NT2/D1 (cell line): Measurements from ENCODE around the gene CHGA.

Source experiments
- DNase-seq: peaks from one replicate; pipeline ENCODE4 v3.0.0-alpha.2; 2011; ENCODE audit warnings: low read depth, low spot score
- H3K27me3 ChIP-seq: 2 replicates; pipeline ENCODE4 v1.6.0; 2011; ENCODE audit warnings: mild to moderate bottlenecking; ENCODE audit not compliant: insufficient read length, insufficient read depth
- H3K36me3 ChIP-seq: 2 replicates; pipeline ENCODE4 v1.6.1; 2011; ENCODE audit warnings: mild to moderate bottlenecking, low read length, mixed read lengths; ENCODE audit not compliant: insufficient read depth, insufficient read length
- H3K4me1 ChIP-seq: 2 replicates; pipeline ENCODE4 v1.5.1; 2011; ENCODE audit not compliant: insufficient read depth, insufficient read length
- H3K4me3 ChIP-seq: 2 replicates; pipeline ENCODE4 v1.5.1; 2011; ENCODE audit warnings: low read depth; ENCODE audit not compliant: insufficient read length
- H3K9ac ChIP-seq: 2 replicates; pipeline ENCODE4 v1.6.0; 2011; ENCODE audit warnings: low read depth; ENCODE audit not compliant: insufficient read length
- H3K9me3 ChIP-seq: 2 replicates; pipeline ENCODE4 v1.5.1; 2011; ENCODE audit warnings: mild to moderate bottlenecking, low read length; ENCODE audit not compliant: insufficient read depth
- SUZ12 ChIP-seq: IDR thresholded peaks from 2 replicates; pipeline ENCODE4 v1.6.1; 2011; ENCODE audit not compliant: insufficient read length, insufficient read depth; ENCODE audit errors: extremely low read depth
- YY1 ChIP-seq: IDR thresholded peaks from 2 replicates; pipeline ENCODE4 v1.6.1; 2011; ENCODE audit not compliant: insufficient read length, insufficient read depth
- ZNF274 ChIP-seq: IDR thresholded peaks from 2 replicates; pipeline ENCODE4 v1.6.1; 2011; ENCODE audit warnings: mild to moderate bottlenecking, low read depth, low read length

Gene CHGA

DNA sequence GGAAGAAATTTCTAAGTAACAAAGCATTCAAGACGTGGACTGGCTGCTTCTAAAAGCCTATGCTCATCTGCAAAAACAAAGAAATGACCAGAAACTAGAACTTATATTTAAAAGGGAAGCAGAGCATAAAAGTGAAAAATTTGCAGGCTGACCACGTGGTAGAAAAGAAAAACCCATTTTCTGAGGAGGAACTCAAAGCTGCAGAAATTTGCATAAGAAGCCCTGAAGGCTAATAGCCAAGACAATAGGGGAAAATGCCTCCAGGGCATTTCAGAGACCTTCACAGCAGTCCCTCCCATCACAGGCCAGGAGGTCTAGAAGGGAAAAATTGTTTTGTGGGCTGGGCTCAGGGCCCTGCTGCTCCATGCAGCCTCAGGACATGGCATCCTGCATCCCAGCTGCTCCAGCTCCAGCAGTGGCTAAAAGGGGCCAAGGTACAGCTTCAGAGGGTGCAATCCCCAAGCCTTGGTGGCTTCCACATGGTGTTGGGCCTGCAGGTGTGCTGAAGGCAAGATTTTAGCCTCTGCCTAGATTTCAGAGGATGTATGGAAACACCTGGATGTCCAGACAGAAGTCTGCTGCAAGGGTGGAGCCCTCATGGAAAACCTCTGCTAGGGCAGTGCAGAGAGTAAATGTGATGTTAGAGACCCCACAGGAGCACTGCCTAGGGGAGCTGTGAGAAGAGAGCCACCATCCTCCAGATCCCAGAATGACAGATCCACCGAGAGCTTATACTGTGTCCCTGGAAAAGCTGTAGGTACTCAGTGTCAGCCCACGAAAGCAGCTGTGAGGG, 55.5 kb downstream of the CHGA start:
- no peaks in the 10 kb centered on the region for H3K27me3 ChIP-seq
- H3K4me3 ChIP-seq = no peak overlapping the region
- H3K9ac ChIP-seq = no peak overlapping the region
- peaks cover 46% of the 10 kb centered on the region for H3K9me3 ChIP-seq
- peaks cover 2% of the 10 kb centered on the region for H3K4me1 ChIP-seq
- DNase-seq = no peak
- no peaks in the 10 kb centered on the region for H3K36me3 ChIP-seq
- TF ChIP-seq YY1 (no peak), SUZ12 (no peak), ZNF274 (no peak)

DNA sequence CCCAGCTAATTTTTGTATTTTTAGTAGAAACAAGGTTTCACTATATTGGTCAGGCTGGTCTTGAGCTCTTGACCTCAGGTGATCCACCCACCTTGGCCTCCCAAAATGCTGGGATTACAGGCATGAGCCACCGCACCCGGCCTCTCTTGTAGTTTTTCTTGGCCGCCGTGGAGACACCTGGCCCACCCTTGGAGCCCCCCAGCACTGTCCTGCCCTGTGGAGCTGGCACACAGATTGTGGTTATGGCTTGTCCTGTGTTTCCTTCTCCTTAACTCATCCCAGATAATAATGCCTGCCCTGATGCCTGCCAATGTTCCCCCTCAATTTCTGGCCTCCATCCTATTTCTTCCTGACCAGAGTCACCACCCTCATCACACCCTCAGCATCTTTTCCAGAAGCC, 57.9 kb downstream of the CHGA start:
- no peaks in the 10 kb centered on the region for H3K36me3 ChIP-seq

DNA sequence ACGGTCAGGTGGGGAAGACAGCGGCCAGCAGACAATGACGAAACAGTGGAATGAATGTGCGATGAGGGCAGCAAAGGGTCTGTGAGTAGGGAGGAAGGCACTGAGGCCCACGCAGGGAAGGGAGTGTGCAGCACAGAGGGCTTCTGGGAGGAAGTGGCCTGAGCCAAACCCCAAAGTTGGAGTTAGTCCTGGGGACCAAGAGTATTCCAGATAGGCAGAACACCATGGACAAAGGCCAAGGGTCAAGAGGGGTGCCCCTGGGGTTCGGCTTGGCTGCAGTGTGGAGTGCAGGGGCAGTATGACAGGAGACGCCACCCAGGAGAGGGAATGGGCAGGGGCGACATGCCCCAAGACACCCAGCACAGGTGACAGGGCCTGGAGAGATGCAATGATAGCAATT, 58.8 kb downstream of the CHGA start:
- H3K36me3 ChIP-seq = no peaks in the 10 kb centered on the region
- H3K9me3 ChIP-seq = peaks cover 36% of the 10 kb centered on the region

More for the DNA sequence above, 57.9 kb downstream of the CHGA start:
- H3K4me1 ChIP-seq = no peaks in the 10 kb centered on the region
- peaks cover 44% of the 10 kb centered on the region for H3K9me3 ChIP-seq
- no peak overlapping the region for H3K4me3 ChIP-seq
- no peak for DNase-seq
- TF ChIP-seq SUZ12 (no peak), YY1 (no peak), ZNF274 (no peak)
- H3K27me3 ChIP-seq = no peaks in the 10 kb centered on the region
- no peak overlapping the region for H3K9ac ChIP-seq

DNA sequence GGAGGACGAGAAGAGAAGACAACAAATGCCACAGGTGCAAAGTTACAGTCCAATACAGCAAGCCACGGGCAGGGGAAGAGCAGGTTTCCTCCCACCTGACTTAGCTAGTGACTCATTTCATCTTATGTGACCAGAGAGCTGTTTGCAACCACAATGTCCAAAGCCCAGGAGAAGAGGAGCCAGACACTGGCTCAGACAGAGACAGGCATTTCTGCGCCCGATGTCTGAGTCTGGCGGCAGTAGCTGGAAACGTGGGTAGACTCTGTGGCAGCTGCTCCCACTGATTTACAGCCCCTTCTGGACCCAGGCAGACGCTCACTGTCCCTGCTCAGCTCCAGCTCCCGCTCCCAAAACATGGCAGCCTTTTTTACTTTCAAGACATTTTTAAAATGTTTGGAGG, 60.0 kb downstream of the CHGA start:
- no peak overlapping the region for H3K9ac ChIP-seq
- H3K27me3 ChIP-seq = no peaks in the 10 kb centered on the region
- DNase-seq = no peak
- peaks cover 24% of the 10 kb centered on the region for H3K9me3 ChIP-seq
- H3K4me1 ChIP-seq = no peaks in the 10 kb centered on the region
- TF ChIP-seq SUZ12 (no peak), ZNF274 (no peak)
- no peaks in the 10 kb centered on the region for H3K36me3 ChIP-seq
- H3K4me3 ChIP-seq = no peak overlapping the region

More for the DNA sequence above, 58.8 kb downstream of the CHGA start:
- Histone ChIP-seq H3K4me1 (no peaks in the 10 kb centered on the region), H3K27me3 (no peaks in the 10 kb centered on the region), H3K9ac (no peak overlapping the region), H3K4me3 (no peak overlapping the region)
- DNase-seq = no peak
- TF ChIP-seq ZNF274 (no peak), YY1 (no peak), SUZ12 (no peak)

DNA sequence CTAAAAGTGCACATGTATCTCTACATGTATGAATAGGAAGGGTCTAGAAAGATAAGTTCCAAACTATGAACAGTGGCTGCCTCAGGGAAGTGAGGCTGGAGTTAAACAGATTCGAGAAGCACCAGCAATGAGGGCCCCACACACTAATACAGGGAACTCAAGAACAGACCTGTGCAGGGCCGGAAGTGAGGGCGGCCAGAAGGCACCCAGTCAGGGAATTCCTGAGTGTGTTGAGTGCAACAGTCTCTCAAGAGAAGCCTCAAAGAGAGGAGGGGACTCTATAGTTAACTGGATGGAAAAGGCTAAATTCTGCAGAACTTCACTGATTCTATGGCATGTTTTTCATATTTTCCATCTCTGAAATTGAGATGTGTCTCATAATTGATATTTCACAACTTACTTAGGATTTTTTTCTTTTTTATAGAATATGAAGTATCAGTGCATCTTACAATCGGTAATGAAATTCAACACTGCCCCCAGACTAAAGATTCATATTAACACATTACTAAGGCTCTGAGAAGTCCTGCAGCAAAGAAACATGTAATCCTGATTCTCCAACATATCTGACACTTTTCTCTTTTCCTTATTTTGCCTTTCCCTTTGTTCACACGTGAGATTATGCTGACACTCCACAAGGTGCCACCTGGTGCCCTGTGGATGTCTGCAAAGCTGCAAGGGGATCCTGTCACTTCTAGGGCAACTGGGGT, 61.3 kb downstream of the CHGA start:
- Histone ChIP-seq H3K9me3 (peaks cover 13% of the 10 kb centered on the region; the same call in 1 of the 2 replicates), H3K4me1 (no peaks in the 10 kb centered on the region), H3K9ac (no peak overlapping the region), H3K27me3 (no peaks in the 10 kb centered on the region), H3K36me3 (no peaks in the 10 kb centered on the region), H3K4me3 (no peak overlapping the region)
- DNase-seq = no peak
- no peak for TF ChIP-seq SUZ12
- no peak for TF ChIP-seq YY1
- TF ChIP-seq ZNF274 = no peak
